NCI-H69 (cell line): ENCODE results near the gene CDK19.
"Not testable (repeated sequence)": the region's sequence is repeated elsewhere in the genome, so short reads cannot be mapped to it uniquely, and the experiment has no call there.

Experiments
- DNase-seq: peaks from one replicate; lab custom pipeline; 2025; lab: John Stamatoyannopoulos, UW

The CDK19 gene

GRCh38 chr6:110756817-110757216, 58.5 kb downstream of the CDK19 start:
- no peak for DNase-seq

DNA sequence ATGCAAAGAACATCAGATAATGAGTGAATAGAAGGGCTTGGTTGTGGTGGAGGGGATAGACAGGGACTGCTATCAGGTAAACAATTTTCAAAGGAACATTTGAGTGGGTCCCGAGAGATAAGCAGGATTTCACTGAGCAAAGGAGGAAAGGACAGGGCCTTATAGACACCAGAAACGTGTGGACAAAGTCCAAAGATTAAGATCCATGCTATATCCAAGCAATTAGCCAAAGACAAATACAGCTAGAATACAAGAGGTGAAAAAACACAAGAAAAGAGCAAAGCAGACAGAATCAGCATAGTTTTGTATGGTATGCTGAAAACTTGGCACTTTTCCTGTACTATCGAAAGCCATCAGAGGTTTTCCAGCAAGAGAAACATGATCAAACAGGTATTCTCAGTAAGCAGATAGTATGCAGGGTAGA, 59.8 kb downstream of the CDK19 start:
- DNase-seq = no peak

DNA sequence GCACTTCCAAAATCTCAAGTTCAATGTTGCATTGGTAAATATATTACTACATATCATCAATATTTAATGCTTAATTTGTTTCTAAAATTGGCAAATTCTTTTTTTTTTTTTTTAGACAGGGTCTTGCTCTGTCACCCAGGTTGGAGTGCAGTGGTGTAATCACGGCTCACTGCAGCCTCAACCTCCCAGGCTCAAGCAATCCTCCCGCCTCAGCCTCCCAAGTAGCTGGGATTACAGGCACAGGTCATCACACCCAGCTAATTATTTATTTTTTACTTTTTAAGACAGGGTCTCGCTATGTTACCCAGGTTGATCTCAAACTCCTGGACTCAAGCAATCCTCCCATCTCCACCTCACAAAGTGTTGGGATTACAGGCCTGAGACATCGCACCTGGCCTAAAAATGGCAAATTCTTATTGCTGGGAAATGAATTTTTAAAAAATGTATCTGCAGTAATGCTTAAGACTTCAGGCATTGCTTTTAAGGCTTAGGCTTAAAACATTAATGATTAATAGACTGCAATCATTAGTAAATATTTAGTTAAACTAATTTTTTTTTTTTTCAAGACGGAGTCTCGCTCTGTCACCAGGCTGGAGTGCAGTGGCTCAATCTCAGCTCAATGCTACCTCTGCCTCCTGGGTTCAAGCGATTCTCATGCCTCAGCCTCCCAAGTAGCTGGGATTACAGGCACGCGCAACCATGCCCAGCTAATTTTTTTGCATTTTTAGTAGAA, 61.2 kb downstream of the CDK19 start:
- not testable (repeated sequence) for DNase-seq

DNA sequence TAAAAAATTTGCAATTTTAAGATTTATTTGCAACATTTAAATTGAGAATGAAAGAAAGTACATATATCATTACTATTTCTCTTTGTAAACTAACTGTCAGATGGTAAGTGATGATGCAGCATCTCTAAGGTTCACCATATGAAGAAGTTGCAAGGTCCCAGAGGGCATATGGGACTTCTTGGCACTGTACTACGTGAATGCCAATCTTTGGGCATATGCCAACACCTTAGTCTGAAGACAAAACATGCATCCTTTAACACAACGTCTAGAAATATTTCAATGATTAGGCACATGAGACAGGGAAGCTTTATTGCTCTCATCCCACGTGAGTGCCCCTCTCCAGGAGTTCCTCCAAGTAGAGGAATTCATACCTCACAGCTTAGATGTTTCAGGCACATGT, 66.8 kb downstream of the CDK19 start:
- peak; percentile 5 for DNase-seq

- DNase-seq = no peak
Observed at GRCh38 chr6:110746680-110747079, 68.6 kb downstream of the CDK19 start.

DNA sequence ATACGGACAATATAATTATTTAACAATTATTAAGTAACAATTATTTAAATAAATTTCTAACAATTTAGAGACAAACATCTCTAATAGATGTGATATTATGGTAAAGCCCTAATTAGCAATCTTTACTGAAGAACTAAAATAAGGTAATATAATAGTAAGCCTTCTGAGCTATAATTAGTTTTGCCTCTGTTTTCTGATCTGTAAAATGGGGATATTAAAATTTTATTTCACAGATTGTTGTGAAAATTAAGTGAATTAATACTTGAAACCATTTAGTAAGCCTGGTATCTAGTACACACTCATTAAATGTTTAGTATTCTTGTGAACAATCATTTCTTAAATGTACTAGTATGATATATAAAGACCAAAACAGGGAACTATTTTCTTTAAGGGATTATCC, 70.3 kb downstream of the CDK19 start:
- no peak for DNase-seq

- DNase-seq = not testable (repeated sequence)
Observed at GRCh38 chr6:110742552-110742951, 72.7 kb downstream of the CDK19 start.

- DNase-seq = no peak
Observed at GRCh38 chr6:110741517-110741916, 73.8 kb downstream of the CDK19 start.

- no peak for DNase-seq
Observed at GRCh38 chr6:110738899-110739365, 76.3 kb downstream of the CDK19 start.

GRCh38 chr6:110735666-110736065, 79.6 kb downstream of the CDK19 start:
- no peak for DNase-seq

DNA sequence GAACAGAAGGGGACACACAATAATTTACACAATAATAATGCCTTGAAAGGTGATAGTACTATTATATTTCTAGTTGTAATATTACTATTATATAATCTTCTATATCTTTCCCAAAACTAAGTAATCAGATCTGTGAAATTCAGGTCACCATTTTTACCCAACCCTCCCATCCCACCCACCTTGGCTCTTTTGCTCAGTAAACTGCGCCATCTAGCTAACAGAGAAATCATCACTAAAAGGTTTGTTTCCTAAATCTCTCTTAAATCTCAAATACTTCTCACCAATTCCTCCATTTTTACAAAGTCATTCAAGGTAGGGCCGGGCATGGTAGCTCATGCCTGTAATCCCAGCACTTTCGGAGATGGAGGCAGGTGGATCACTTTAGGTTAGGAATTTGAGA, 83.4 kb downstream of the CDK19 start:
- DNase-seq = peak; percentile 4

- no peak for DNase-seq
Observed at GRCh38 chr6:110731196-110731595, 84.1 kb downstream of the CDK19 start.

GRCh38 chr6:110728501-110728900, 86.8 kb downstream of the CDK19 start:
- no peak for DNase-seq

DNA sequence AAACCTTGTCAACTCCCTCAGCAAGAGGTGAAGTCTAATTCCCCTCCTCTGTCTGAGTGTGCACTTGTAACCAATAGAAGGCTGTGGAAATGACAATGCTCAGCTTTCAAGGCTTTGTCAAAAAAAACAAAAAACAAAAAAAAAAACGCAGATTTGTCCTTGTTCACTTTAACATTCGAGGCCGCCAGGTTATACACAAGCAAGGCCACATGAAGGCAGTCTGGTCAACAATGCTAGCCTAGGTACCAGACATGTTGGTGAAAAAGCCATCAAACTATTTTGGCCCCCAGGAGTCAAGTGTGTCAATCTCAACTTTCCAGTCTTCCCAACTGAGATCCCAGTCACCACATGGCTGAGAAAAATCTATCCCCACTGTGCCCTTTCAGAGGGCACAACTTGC, 92.3 kb downstream of the CDK19 start:
- DNase-seq = no peak

DNA sequence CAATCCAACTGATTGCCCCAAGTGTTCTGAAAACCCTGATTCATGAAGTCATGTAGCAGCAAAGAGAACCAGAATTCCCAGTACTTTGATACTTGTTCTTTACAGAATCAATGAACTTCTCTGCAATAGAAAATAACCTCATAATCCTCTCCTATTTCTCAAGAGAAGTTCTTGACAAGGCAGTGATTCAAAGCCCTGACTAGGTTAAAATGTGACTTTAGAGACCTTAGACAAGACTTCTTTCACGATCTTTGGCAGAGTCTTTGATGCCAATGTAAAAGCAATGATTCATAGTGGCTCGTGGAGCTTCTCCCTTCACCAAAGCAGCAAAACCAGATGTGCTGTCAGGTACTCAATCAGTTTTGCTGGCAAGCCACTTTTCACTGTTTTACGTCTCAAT, 95.2 kb downstream of the CDK19 start:
- no peak for DNase-seq

DNA sequence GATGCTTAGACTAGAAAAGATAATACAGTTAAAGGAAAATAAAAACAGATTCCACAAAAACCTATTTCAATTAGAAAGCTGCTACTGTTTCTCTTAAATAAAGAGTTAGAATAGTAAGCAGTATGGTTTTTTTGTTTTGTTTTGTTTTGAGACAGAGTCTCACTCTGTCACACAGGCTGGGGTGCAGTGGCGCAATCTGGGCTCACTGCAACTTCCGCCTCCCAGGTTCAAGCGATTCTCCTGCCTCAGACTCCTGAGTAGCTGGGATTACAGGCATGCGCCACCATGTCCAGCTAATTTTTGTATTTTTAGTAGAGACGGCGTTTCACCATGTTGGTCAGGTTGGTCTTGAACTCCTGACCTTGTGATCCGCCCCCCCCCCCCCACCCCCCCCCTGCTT, 95.7 kb downstream of the CDK19 start:
- DNase-seq = not testable (repeated sequence)

- no peak for DNase-seq
Observed at GRCh38 chr6:110714143-110714542, 101.1 kb downstream of the CDK19 start.

GRCh38 chr6:110712238-110712637, 103.0 kb downstream of the CDK19 start:
- DNase-seq = no peak

DNA sequence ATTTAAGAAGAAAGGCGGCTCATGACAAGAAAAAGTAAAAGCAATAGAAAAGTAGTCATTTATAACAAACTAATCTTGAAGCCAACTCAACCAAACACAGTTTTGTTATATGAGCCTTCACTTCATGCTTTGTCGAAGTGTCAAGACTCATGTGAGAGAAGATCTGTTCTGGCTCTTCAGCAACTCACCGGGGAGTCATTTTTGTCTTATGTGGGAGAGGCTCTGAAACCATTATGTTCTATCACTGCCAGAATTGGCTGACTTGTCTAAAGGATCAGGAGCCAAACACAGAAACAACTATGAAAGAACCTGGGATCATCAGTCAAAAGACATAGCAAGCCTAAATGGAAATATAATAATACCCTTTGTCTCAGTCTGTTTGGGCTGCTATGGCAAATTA, 105.2 kb downstream of the CDK19 start:
- DNase-seq = peak; percentile 15

GRCh38 chr6:110708295-110708950, 106.8 kb downstream of the CDK19 start:
- DNase-seq = no peak

DNA sequence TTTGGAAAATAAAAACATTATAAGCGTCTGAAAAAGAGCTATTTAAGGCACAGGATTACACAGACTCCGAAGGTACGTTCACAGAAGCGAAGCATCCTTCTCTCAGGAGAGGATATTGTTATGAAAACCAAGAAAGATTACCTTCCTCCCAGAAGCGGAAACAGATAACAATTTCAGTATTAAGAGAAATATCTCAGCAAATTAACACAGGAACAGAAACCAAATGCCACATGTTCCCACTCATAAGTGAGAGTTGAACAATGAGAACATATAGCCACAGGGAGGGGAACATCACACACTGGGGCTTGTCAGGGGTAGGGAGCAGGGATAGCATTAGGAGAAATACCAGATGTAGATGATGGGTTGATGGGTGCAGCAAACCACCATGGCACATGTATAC, 109.7 kb downstream of the CDK19 start:
- no peak for DNase-seq

- no peak for DNase-seq
Observed at GRCh38 chr6:110703906-110704594, 111.2 kb downstream of the CDK19 start.
